Epidermal melanocyte (primary cell): ENCODE measurements around the gene KRT83.
A peak's percentile ranks its signal among the peaks of the same experiment; 100 is the strongest.
"Not testable (repeated sequence)": the region's sequence is repeated elsewhere in the genome, so short reads cannot be mapped to it uniquely, and the experiment has no call there.

ENCODE experiments used
- DNase-seq: peaks from one replicate; pipeline ENCODE4 v3.0.0; 2011; ENCODE audit warnings: low spot score; ENCODE audit not compliant: insufficient read length

Gene KRT83

DNA sequence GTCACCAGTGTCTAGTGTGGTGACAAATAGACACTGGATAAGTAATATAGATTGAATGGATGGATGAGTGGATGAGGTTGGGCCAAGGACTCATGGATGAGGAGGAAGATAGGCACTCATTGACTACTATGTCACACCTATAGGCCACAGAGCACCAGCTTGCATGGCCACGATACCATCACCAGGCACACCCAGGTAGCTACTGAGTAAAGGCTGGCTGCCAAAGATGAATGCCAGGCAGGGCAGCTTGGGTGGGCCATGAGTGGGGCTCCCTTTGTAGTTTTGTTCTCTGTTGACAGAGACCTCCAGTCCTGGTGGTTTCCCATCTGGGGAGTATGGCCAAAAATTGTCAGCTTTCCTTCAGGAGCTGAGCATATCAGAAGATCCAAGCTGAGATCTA, 11.2 kb upstream of the KRT83 start:
- no peak for DNase-seq

DNA sequence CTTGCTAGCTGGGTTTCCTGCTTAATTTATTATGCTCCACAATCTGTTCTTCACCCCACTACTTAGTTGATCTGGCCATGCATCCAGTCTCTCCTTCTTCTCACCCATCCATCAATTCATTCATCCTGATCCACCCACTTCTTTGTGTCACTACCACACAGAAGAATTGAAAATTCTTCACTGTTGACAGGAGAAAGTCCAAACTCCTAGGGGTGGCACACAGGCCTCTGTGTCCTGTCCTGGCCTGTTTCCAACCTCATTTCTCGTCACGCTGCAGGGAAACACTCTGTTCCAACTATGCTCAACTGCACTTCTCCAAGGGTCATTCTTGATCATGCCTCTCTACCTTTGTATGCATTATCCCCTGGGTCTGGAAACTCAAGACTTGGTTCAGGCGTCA, 10.6 kb upstream of the KRT83 start:
- DNase-seq = no peak

DNA sequence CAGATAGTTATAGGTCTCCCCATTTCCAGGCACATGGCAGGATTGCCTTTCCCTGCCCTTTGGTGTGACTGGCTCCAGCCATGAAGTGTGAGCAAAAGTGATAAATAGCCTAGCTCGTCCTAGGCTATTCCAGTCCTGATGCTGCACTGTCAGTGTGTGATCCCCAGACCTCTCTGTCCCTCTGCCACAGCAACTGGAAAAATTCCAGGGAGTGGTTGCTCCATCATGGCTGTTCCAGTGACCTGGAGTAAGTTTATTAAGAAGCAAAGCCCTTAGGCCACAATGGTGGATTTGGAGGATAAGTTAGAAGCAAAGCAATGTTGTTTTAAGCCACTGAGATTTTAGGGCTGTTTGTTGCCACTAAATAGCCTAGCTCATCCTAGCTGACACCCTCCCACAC, 9.8 kb upstream of the KRT83 start:
- no peak for DNase-seq

DNA sequence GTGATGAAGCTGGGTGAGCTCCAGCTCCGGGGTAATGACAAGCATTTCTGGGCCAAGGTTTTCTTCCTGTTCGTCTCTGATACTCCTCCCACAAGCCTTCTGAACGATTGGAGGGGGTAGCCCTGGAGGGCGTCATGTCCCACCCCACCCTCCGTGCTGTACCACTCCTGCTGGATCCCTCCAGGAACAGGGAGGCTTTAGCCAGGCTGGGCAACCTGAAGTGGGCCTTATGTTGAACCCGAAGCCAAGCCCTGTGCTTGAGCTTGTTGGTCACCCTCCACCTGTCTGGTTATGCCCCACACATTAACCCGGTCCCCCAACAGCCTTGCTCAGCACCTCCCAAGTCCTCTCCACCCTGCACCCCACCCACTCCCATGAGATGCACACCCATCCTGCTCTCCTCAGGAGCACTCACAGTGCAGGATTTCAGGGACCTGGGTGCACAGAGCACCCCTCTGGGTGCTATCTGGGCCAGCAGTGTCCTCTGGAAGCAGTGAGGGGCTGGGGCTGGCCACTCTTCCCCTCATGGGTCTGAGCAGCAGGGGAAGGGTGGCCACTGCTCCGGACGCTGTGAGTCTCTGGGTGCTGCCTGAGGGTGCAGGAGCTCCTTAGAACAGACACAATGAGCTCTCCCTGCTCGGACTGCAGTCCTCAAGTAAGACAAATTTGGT, 6.8 kb upstream of the KRT83 start:
- no peak for DNase-seq

DNA sequence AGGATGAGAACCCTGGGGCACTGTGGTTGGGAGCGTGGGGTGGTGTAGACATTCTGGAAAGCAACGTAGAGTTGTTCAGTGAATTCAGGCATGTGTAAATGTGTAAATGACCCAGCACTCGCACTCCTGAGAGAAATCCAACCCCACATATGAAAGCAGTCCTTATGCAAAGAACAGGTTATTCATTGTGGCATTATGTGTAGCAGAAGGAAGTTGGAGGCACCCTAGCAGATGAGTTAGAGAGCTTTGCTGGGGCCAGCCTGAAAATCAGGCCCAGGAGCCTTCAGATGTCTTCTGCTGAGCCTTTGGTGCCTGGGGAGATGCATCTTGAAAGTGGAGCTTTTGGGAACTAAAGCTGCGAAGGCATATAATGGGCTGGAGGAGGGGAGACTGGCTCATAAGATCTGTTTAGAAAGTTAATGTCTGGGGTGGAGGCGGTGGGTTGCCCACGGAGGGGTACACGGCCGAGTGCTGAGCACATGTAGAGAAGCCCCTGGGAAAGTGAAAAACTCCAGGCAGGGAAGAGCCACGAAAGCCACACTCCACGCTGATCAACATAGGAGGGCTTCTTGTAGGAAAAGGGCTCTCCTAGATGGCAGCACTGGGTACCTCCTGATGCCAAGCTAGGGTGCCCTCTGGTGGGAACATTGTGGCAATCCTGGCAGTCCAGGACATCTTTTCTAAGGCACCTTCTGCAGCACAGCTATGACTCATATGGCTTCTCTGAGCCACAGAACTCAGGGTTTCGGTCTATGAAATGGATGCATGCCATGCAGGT, 6.0 kb upstream of the KRT83 start:
- peak; percentile 98 for DNase-seq

DNA sequence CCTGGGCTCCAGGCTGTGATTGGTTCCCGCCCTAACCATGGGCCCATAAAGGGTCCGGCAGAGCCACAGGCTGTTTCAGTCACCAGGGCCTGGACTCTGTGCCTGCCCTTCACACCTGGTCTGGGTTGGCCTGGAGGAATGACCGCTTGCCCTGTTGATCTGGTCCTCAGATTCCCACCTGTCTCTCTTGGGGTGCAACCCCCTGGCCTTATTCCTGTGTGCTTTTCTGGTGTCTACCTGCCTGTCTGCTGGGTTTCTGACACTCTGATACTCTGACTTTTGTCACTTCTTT, 2.9 kb upstream of the KRT83 start:
- DNase-seq = no peak

DNA sequence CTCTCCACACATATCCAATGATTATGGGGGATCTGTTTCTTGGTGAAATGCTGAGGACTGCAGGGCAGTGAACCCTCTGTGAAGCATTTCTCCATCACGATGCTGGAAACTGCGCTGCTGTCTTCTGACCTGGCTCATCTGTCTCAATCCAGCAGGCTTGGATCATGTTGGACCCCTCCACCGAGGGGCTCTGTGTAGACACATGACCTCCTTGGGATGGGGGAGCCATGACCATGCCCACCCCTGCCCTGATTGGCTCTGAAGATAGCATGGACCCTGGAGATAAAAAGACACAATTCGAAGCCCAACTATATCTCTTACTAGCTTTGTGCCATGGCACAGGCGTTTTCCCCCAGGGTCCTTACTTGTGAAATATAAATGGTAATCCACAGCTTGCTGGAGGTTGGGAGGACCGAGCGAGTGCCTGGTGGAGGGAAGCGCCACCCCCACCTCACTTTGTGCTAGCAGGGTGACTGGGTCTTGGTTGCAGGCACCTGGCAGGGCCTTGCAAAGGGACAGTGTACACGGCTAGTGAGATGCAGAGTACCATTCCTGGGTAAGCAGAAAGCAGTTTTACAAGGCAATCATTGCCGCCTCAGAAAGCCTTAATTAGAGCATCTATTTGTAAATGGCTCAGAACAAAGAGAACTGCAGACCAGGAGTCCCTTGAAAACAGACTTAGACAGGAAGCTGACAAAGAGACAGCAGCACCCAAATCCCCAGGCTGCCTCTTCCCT, 2.4 kb upstream of the KRT83 start:
- DNase-seq = no peak

DNA sequence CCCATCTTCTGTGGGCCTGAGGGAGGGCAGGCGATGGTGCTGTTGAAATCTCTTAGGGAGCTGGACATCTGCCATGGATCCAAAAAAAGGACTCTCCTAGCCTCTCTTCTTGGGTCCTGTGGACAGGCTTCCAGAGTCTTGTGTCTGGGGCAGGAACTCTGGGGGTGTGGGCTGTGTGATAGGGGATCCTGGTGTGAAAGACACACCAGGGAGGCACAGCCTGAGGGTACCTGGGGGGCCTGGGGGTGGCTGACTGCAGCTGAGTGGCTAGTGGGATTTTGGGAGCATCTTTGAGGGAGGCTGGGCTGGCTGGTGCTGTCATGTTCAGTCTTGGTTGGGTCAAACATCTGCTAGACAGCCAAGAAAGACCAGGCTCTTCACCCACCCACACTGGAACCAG, 1.8 kb upstream of the KRT83 start:
- no peak for DNase-seq

DNA sequence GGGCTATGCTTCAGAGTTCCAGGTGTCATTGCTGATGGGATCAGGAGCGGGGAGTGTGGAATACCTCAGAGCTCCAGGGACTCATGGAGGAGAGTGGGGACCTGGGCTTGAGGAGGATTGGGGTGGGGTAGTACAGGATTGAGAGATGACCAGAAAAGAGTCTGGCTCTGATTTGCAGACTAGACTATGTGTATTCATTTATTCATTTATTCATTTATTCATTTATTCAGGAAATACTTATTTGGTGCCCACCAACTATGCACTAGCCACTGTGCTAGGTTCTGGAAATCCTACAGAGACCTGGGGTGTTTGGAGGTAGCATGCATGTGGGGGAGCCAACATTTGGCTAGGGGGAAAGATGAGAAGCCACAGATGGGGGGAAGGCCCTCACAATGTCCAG, 871 bp upstream of the KRT83 start:
- no peak for DNase-seq

DNA sequence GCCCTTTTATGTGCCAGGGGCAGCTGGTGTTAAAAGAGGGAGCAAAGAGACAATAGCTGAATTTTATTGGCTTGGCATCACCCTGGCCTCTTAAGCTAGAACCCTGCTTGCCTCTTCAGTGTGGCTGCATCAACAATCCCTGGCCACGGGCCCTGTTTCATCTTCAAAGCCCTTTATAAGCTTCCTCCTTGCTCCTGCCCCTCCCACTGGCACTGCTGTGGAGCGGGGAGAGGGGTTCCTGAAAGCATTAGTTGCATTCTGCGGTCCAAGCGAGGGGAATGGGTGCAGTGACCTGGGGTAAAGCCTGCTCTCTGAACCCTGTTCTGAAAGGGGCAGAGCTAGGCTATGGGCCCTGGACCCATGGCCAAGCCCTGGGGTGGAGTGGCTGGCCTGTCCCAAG, 220 bp upstream of the KRT83 start:
- DNase-seq = no peak

DNA sequence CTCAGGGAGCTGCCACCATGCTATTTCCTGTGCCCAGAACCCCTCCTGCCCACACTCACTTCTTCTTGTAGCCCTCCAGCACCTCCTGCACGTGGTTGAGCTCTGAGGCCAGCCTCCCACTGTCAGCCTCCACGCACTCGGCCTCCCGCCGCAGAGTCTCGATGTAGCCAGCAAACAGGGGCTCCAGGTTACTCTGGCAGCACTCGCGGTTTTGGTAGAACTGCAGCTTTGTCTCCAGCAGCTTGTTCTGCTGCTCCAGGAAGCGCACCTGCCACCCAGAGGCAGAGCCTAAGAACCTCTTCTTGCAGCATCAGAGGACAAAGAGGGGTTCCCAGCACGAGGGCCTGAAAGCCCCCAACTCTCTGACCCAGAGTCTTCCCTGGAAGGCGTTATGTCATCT, 2.1 kb downstream of the KRT83 start:
- no peak for DNase-seq

DNA sequence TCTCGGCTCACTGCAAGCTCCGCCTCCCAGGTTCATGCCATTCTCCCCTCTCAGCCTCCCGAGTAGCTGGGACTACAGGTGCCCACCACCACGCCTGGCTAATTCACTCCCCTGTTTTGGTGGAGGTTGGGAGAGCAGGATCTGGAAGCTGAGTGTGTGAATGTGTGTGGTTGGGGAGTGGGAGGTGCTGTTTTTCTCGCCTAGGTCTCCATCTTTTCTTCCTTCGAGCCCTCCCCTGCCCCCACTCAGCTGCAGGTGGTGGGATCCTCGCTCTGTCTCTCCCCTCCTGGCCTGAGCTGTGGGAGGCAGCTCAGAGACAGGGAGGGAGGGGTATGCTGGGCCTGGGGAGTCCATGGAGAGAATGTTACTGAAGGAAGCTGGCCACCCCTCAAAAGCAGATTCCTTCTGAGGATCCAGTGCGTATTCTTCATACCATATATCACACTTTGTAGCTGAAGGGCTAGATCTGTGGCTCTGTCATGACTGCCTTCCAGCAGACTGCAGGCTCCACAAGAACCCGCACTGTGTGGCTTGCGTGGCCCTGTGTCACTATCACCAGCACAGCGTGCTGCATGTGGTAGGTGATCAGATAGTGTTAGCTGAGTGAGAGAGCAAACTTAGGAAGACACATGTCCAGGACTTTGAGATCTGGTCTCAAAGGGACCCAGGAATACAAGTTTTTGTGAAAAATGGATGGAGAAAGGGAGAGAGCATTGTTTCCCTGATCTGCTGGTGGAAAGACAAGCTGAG, 2.8 kb downstream of the KRT83 start:
- DNase-seq = no peak

DNA sequence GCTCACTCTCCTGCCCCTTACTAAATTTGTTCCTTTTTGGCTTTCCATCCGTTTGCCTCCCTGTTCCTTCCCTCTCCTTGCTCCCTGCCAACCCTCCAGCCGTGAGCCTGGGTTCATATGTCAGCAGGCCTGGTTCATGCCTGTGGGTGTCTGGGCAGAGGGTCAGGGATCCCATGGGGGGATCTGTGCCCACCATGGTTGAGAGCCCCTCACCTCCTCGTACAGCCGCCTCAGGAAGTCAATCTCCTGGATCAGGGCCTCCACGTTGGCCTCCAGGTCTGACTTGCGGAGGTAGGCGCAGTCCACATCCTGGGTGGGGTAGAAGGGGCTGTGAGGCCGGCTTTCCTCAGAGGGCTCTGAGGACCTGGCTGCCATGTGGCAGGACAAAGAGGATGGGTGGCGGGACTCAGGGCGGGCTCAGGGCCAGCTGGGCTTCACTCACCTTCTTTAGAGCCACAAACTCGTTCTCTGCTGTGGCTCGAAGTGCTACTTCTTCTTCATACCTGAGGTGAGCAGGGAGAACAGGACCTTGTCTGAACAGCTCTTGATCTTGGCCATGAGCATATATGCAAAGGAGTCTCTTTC, 3.6 kb downstream of the KRT83 start:
- no peak for DNase-seq

DNA sequence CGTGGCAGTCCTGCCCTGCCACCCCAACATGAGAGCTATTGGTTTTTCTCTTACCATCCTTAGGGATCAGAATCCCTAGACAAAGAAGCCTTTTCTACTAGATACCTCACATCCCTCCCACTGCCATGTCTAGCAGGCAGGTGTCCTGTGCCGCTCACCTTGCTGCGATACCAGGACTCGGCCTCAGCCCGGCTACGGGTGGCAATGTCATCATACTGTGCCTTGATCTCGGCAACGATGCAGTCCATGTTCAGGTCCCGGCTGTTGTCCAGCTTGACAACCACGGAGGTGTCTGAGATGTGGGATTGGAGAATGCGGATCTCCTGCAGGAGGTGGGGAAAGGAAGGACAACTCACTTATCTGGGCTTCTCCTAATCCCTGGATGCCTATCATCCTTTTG, 4.5 kb downstream of the KRT83 start:
- no peak for DNase-seq

DNA sequence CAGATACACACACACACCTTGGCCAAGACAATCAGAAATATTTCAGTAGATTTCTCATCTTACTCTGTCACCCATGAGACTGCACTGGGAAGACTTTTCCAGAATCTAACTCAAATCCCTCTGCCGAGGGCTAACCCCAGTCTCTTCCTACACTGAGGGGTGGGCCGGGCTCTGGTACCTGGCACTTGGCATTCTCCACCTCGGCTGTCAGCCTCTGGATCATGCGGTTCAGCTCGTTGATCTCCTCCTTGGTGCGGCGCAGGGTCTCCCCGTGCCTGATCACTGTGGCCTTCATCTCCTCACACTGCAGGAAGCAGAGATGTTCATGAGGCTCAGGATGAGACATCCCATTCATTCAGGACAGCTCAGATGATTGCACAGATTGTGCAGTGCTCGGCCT, 4.9 kb downstream of the KRT83 start:
- no peak for DNase-seq

DNA sequence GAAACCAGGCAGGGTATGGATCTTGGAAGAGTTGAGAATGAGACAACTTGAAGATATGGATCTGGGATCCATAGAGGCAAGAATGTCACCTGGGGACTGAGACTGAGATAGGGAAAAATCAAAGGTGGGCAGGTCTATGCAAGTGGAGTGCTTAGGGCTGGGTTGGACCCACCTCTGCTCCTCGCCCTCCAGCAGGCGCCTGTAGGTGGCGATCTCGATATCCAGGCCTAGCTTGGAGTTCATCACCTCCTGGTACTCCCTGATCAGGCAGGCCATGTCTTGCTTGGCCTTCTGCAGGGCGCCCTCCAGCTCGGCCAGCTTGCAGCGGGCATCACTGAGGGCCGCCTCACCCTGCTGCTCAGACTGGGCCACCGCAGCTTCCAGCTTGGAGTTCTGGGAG, 5.5 kb downstream of the KRT83 start:
- DNase-seq = not testable (repeated sequence)

DNA sequence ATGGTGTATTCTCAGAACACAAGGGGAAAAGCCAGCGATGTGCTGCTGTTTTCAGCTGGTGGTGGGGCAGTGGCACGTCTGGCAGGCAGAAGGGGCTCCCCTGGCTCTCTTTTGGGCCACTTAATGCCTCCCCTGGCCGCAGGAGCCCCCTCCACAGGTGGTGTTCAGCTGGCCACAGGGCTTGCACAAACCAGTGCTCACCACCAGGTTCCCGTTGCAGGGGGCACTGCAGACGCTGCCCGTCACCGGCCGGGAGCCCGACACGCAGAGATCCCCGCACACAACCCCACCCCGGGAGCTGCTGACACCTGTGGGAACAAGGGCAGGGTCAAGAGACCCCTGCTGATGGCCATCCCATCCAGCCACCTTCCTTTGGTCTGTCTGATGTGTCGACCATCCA, 6.7 kb downstream of the KRT83 start:
- no peak for DNase-seq

DNA sequence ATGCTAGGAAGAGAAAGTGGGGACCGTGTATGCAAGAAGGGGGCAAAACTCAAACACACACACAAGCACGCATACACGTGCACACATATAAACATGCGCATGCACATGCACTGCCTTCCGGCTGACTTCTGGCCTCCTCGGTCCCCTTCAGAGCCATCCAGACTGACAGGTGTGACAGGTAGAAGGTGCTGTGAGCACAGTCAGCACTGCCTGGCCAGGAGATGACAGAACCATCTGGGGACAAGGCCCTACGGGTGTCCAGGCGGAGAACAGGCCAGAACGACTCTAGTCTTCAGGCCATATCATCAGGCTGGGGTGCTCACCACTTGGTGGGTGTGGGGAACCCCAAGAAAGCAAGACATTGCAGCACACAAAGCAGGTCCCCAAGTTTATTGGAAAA, 7.3 kb downstream of the KRT83 start:
- DNase-seq = no peak

DNA sequence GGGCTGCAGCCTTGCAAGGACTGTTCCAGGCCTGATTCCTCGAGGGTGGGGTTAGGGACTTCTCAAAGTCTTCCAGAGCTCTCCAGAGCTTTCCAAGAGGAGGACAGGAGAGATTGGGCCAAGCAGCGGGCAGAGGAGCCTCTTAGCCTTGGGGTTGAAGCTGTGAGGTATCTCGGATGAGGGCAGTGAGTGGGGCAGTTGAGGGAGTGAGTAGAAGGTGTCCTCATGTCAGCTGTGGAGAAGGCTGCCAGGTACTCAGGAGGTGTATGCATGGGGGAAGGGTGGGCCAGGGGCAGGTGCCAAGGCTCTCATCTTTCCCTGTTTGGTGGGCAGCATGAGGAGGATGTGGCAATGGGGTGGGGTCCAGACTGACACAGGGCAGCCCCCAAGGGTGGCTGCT, 7.7 kb downstream of the KRT83 start:
- DNase-seq = no peak

DNA sequence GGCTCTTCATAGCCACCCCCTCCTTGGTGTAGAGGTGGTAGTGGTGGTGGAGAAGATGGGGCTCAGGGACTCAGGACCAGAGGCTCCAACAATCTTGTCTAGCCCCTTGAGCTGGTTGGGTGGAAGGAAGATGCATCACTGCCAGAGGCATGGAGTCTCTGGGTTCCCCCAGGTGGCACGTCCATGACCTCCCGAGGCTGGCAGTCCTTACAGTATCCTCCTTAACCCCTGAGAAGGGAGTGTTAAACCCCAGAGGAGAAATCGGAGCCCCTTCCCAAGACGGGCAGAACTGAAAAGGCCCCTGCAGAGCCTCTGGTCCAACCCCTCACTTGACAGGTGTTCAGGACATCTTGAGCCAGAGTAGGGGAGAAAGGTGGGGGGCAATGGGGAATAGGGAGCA, 9.1 kb downstream of the KRT83 start:
- DNase-seq = no peak

DNA sequence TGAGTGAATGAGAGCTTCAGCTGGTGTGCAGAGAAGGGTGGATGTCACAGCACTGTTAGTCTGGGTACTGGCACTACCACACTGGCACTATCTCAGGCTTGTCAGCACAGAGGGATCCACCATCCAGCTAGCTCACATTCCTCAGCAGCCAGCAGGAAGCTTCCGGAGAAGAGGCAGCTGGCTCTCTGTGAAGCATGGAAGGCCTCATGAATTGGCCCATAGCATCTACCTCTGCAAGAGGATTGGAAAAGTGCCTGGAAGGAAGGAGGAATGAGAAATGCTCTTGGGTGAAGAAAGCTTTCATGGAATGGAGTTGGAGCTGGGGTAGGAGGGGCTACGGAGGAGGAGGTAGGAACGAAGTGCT, 9.9 kb downstream of the KRT83 start:
- DNase-seq = no peak
